Measurements from ENCODE around the gene SLC6A12.

SLC6A12 gene

GRCh38 chr12:166425-167075 is 47.4 kb downstream of the SLC6A12 start:
- Histone ChIP-seq H3K27me3 (ENCODE audit: low read depth, low read length) (no peaks in the 10 kb centered on the region), H3K9me3 (ENCODE audit: control insufficient read depth in 1 of 2, low read length in 2 of 2) (no peaks in the 10 kb centered on the region), H3K4me3 (ENCODE audit: low read depth in 1 of 2, low read length in 2 of 2) (no peak overlapping the region), H3K4me1 (ENCODE audit: control insufficient read depth in 1 of 2, insufficient read depth in 2 of 2, low read length in 2 of 2) (no peaks in the 10 kb centered on the region), H3K36me3 (ENCODE audit: control insufficient read depth in 1 of 2, insufficient read depth in 2 of 2, low read length in 2 of 2) (no peaks in the 10 kb centered on the region), H3K27ac (ENCODE audit: low read length) (no peak overlapping the region)

GRCh38 chr12:165862-166368 is 48.0 kb downstream of the SLC6A12 start:
- Histone ChIP-seq H3K27me3 (ENCODE audit: low read depth, low read length) (no peaks in the 10 kb centered on the region), H3K4me1 (ENCODE audit: control insufficient read depth in 1 of 2, insufficient read depth in 2 of 2, low read length in 2 of 2) (no peaks in the 10 kb centered on the region), H3K9me3 (ENCODE audit: control insufficient read depth in 1 of 2, low read length in 2 of 2) (no peaks in the 10 kb centered on the region), H3K27ac (ENCODE audit: low read length) (no peak overlapping the region), H3K36me3 (ENCODE audit: control insufficient read depth in 1 of 2, insufficient read depth in 2 of 2, low read length in 2 of 2) (no peaks in the 10 kb centered on the region), H3K4me3 (ENCODE audit: low read depth in 1 of 2, low read length in 2 of 2) (no peak overlapping the region)

- no peak overlapping the region for H3K27ac ChIP-seq (ENCODE audit: low read length)
Measured at GRCh38 chr12:164207-164606, 49.8 kb downstream of the SLC6A12 start.

GRCh38 chr12:163406-163986 is 50.5 kb downstream of the SLC6A12 start:
- no peak overlapping the region for H3K27ac ChIP-seq (ENCODE audit: low read length)

More at GRCh38 chr12:164207-164606, 49.8 kb downstream of the SLC6A12 start:
- H3K4me3 ChIP-seq (ENCODE audit: low read depth in 1 of 2, low read length in 2 of 2) = no peak overlapping the region
- no peaks in the 10 kb centered on the region for H3K9me3 ChIP-seq (ENCODE audit: control insufficient read depth in 1 of 2, low read length in 2 of 2)
- H3K4me1 ChIP-seq (ENCODE audit: control insufficient read depth in 1 of 2, insufficient read depth in 2 of 2, low read length in 2 of 2) = no peaks in the 10 kb centered on the region
- H3K36me3 ChIP-seq (ENCODE audit: control insufficient read depth in 1 of 2, insufficient read depth in 2 of 2, low read length in 2 of 2) = no peaks in the 10 kb centered on the region
- no peaks in the 10 kb centered on the region for H3K27me3 ChIP-seq (ENCODE audit: low read depth, low read length)

GRCh38 chr12:162467-163307 is 51.3 kb downstream of the SLC6A12 start:
- no peak overlapping the region for H3K27ac ChIP-seq (ENCODE audit: low read length)
- H3K36me3 ChIP-seq (ENCODE audit: control insufficient read depth in 1 of 2, insufficient read depth in 2 of 2, low read length in 2 of 2) = no peaks in the 10 kb centered on the region
- H3K9me3 ChIP-seq (ENCODE audit: control insufficient read depth in 1 of 2, low read length in 2 of 2) = no peaks in the 10 kb centered on the region
- H3K4me3 ChIP-seq (ENCODE audit: low read depth in 1 of 2, low read length in 2 of 2) = no peak overlapping the region
- no peaks in the 10 kb centered on the region for H3K4me1 ChIP-seq (ENCODE audit: control insufficient read depth in 1 of 2, insufficient read depth in 2 of 2, low read length in 2 of 2)
- H3K27me3 ChIP-seq (ENCODE audit: low read depth, low read length) = no peaks in the 10 kb centered on the region

More at GRCh38 chr12:163406-163986, 50.5 kb downstream of the SLC6A12 start:
- Histone ChIP-seq H3K27me3 (ENCODE audit: low read depth, low read length) (no peaks in the 10 kb centered on the region), H3K4me3 (ENCODE audit: low read depth in 1 of 2, low read length in 2 of 2) (no peak overlapping the region), H3K4me1 (ENCODE audit: control insufficient read depth in 1 of 2, insufficient read depth in 2 of 2, low read length in 2 of 2) (no peaks in the 10 kb centered on the region), H3K9me3 (ENCODE audit: control insufficient read depth in 1 of 2, low read length in 2 of 2) (no peaks in the 10 kb centered on the region), H3K36me3 (ENCODE audit: control insufficient read depth in 1 of 2, insufficient read depth in 2 of 2, low read length in 2 of 2) (no peaks in the 10 kb centered on the region)

GRCh38 chr12:161823-162222 is 52.1 kb downstream of the SLC6A12 start:
- Histone ChIP-seq H3K27me3 (ENCODE audit: low read depth, low read length) (no peaks in the 10 kb centered on the region), H3K9me3 (ENCODE audit: control insufficient read depth in 1 of 2, low read length in 2 of 2) (no peaks in the 10 kb centered on the region), H3K36me3 (ENCODE audit: control insufficient read depth in 1 of 2, insufficient read depth in 2 of 2, low read length in 2 of 2) (no peaks in the 10 kb centered on the region), H3K27ac (ENCODE audit: low read length) (no peak overlapping the region), H3K4me1 (ENCODE audit: control insufficient read depth in 1 of 2, insufficient read depth in 2 of 2, low read length in 2 of 2) (no peaks in the 10 kb centered on the region), H3K4me3 (ENCODE audit: low read depth in 1 of 2, low read length in 2 of 2) (no peak overlapping the region)

- Histone ChIP-seq H3K9me3 (ENCODE audit: control insufficient read depth in 1 of 2, low read length in 2 of 2) (no peaks in the 10 kb centered on the region), H3K36me3 (ENCODE audit: control insufficient read depth in 1 of 2, insufficient read depth in 2 of 2, low read length in 2 of 2) (no peaks in the 10 kb centered on the region), H3K4me1 (ENCODE audit: control insufficient read depth in 1 of 2, insufficient read depth in 2 of 2, low read length in 2 of 2) (no peaks in the 10 kb centered on the region), H3K4me3 (ENCODE audit: low read depth in 1 of 2, low read length in 2 of 2) (no peak overlapping the region), H3K27me3 (ENCODE audit: low read depth, low read length) (no peaks in the 10 kb centered on the region), H3K27ac (ENCODE audit: low read length) (no peak overlapping the region)
Measured at GRCh38 chr12:160858-161257, 53.1 kb downstream of the SLC6A12 start.

- H3K27ac ChIP-seq (ENCODE audit: low read length) = no peak overlapping the region
- no peaks in the 10 kb centered on the region for H3K27me3 ChIP-seq (ENCODE audit: low read depth, low read length)
- H3K9me3 ChIP-seq (ENCODE audit: control insufficient read depth in 1 of 2, low read length in 2 of 2) = no peaks in the 10 kb centered on the region
- H3K4me1 ChIP-seq (ENCODE audit: control insufficient read depth in 1 of 2, insufficient read depth in 2 of 2, low read length in 2 of 2) = no peaks in the 10 kb centered on the region
- no peak overlapping the region for H3K4me3 ChIP-seq (ENCODE audit: low read depth in 1 of 2, low read length in 2 of 2)
- H3K36me3 ChIP-seq (ENCODE audit: control insufficient read depth in 1 of 2, insufficient read depth in 2 of 2, low read length in 2 of 2) = no peaks in the 10 kb centered on the region
Measured at GRCh38 chr12:159156-159782, 54.7 kb downstream of the SLC6A12 start.

- no peak overlapping the region for H3K4me3 ChIP-seq (ENCODE audit: low read depth in 1 of 2, low read length in 2 of 2)
- no peaks in the 10 kb centered on the region for H3K9me3 ChIP-seq (ENCODE audit: control insufficient read depth in 1 of 2, low read length in 2 of 2)
- no peaks in the 10 kb centered on the region for H3K36me3 ChIP-seq (ENCODE audit: control insufficient read depth in 1 of 2, insufficient read depth in 2 of 2, low read length in 2 of 2)
- H3K27me3 ChIP-seq (ENCODE audit: low read depth, low read length) = no peaks in the 10 kb centered on the region
- no peaks in the 10 kb centered on the region for H3K4me1 ChIP-seq (ENCODE audit: control insufficient read depth in 1 of 2, insufficient read depth in 2 of 2, low read length in 2 of 2)
- H3K27ac ChIP-seq (ENCODE audit: low read length) = no peak overlapping the region
Measured at GRCh38 chr12:157644-158043, 56.3 kb downstream of the SLC6A12 start.

- H3K36me3 ChIP-seq (ENCODE audit: control insufficient read depth in 1 of 2, insufficient read depth in 2 of 2, low read length in 2 of 2) = no peaks in the 10 kb centered on the region
- no peaks in the 10 kb centered on the region for H3K27me3 ChIP-seq (ENCODE audit: low read depth, low read length)
- no peaks in the 10 kb centered on the region for H3K4me1 ChIP-seq (ENCODE audit: control insufficient read depth in 1 of 2, insufficient read depth in 2 of 2, low read length in 2 of 2)
- no peaks in the 10 kb centered on the region for H3K9me3 ChIP-seq (ENCODE audit: control insufficient read depth in 1 of 2, low read length in 2 of 2)
- no peak overlapping the region for H3K4me3 ChIP-seq (ENCODE audit: low read depth in 1 of 2, low read length in 2 of 2)
- H3K27ac ChIP-seq (ENCODE audit: low read length) = no peak overlapping the region
Measured at GRCh38 chr12:156945-157344, 57.0 kb downstream of the SLC6A12 start.

GRCh38 chr12:155646-156045 is 58.3 kb downstream of the SLC6A12 start:
- no peaks in the 10 kb centered on the region for H3K4me1 ChIP-seq (ENCODE audit: control insufficient read depth in 1 of 2, insufficient read depth in 2 of 2, low read length in 2 of 2)
- H3K9me3 ChIP-seq (ENCODE audit: control insufficient read depth in 1 of 2, low read length in 2 of 2) = no peaks in the 10 kb centered on the region
- no peaks in the 10 kb centered on the region for H3K36me3 ChIP-seq (ENCODE audit: control insufficient read depth in 1 of 2, insufficient read depth in 2 of 2, low read length in 2 of 2)
- no peak overlapping the region for H3K4me3 ChIP-seq (ENCODE audit: low read depth in 1 of 2, low read length in 2 of 2)
- no peak overlapping the region for H3K27ac ChIP-seq (ENCODE audit: low read length)
- H3K27me3 ChIP-seq (ENCODE audit: low read depth, low read length) = no peaks in the 10 kb centered on the region
